GM12878 (cell line): ENCODE measurements around the gene RTEL1. TPM values are rescaled to one million over a fixed set of nuclear protein-coding genes. Genes with fewer than 3 reads are reported as not detected.

Source experiments
- ATAC-seq: fragments of 200-7000 bp; cut with Tn5 transposase; 3 replicates; pipeline ENCODE4 v1.9.1; 2020; ENCODE audit warnings: mild to moderate bottlenecking, moderate library complexity
- BruUV-seq: library from RNA; stranded (reverse); fragments of 400-500 nt; replicated peaks from 2 replicates; lab custom pipeline; 2021; lab: Mats Ljungman, UMichigan
- CTCF ChIA-PET: fragments of 300-600 bp; sonication (Branson Sonifier 250); formaldehyde crosslinking; extraction: SDS; loops from one replicate; lab custom pipeline; 2021; ENCODE audit warnings: inconsistent platforms; lab: Yijun Ruan, JAX
- POLR2A ChIA-PET: fragments of 350-600 bp; formaldehyde crosslinking; extraction: SDS; loops from one replicate; lab custom pipeline; 2021; ENCODE audit warnings: inconsistent platforms; lab: Charles Lee
- RAD21 ChIA-PET: fragments of 300-600 bp; sonication (Branson Sonifier 250); formaldehyde crosslinking; loops from one replicate; lab custom pipeline; 2023; ENCODE audit warnings: antibody characterized with exemption; ENCODE audit not compliant: unreplicated experiment; lab: Charles Lee
- SMC1A ChIA-PET: fragments of 300-600 bp; sonication (Branson Sonifier 250); formaldehyde crosslinking; loops from one replicate; lab custom pipeline; 2023; ENCODE audit not compliant: unreplicated experiment, uncharacterized antibody; lab: Charles Lee
- DNase-seq: peaks from one replicate; pipeline ENCODE4 v3.0.0-alpha.2; 2011; ENCODE audit warnings: low read depth, low spot score
- FAIRE-seq: peaks from 3 replicates; lab custom pipeline; 2011; peaks lifted over from hg19 to GRCh38; lab: Jason Lieb, UNC
- H2AFZ ChIP-seq: 2 replicates; pipeline ENCODE4 v1.6.0; 2011; ENCODE audit warnings: low read depth, low read length, control low read depth; ENCODE audit not compliant: control insufficient read depth
- H3K27ac ChIP-seq: 2 replicates; pipeline ENCODE4 v1.5.1; 2011; ENCODE audit warnings: control low read depth; ENCODE audit not compliant: control insufficient read depth, insufficient read depth
- H3K27me3 ChIP-seq, 2 experiments: replicated peaks in 1 of 2; 2 replicates each; pipeline versions ENCODE4 v1.6.0 to v1.6.1; 2011; ENCODE audit warnings: low read length in 1 of 2; ENCODE audit not compliant: control insufficient read depth in 2 of 2, insufficient read depth in 2 of 2
- H3K36me3 ChIP-seq, 2 experiments: 2 replicates each; pipeline ENCODE4 v1.5.1; 2011; ENCODE audit warnings: low read length in 1 of 2; ENCODE audit not compliant: control insufficient read depth in 2 of 2, insufficient read depth in 2 of 2
- H3K4me1 ChIP-seq: 2 replicates; pipeline ENCODE4 v1.6.1; 2011; ENCODE audit warnings: mild to moderate bottlenecking, low read length, moderate library complexity, mixed read lengths; ENCODE audit not compliant: control insufficient read depth, insufficient read depth
- H3K4me2 ChIP-seq: 2 replicates; pipeline ENCODE4 v1.6.0; 2011; ENCODE audit warnings: control low read depth; ENCODE audit not compliant: control insufficient read depth, insufficient read depth
- H3K4me3 ChIP-seq: fragments of 200-600 bp; sonication (generic); 2 replicates; pipeline ENCODE4 v1.5.1; 2016
- H3K79me2 ChIP-seq: 2 replicates; pipeline ENCODE4 v1.6.0; 2011; ENCODE audit warnings: low read length; ENCODE audit not compliant: control insufficient read depth, insufficient read depth
- H3K9ac ChIP-seq: 2 replicates; pipeline ENCODE4 v1.8.0; 2011; ENCODE audit warnings: low read length, control low read depth, mixed read lengths; ENCODE audit not compliant: control insufficient read depth, insufficient read depth
- H3K9me3 ChIP-seq: replicated peaks from 3 replicates; pipeline ENCODE4 v1.5.1; 2011; ENCODE audit warnings: mild to moderate bottlenecking, low read length; ENCODE audit not compliant: control insufficient read depth, insufficient read depth
- H4K20me1 ChIP-seq: 2 replicates; pipeline ENCODE4 v1.6.0; 2011; ENCODE audit not compliant: control insufficient read depth, insufficient read depth
- BACH1 ChIP-seq: fragments of 450-650 bp; IDR thresholded peaks from 2 replicates; pipeline ENCODE4 v1.6.1; 2017; ENCODE audit warnings: mild to moderate bottlenecking, borderline replicate concordance
- CBFB ChIP-seq: IDR thresholded peaks from 2 replicates; pipeline ENCODE4 v1.6.1; 2016; ENCODE audit warnings: antibody characterized with exemption, low read depth
- CREB1 ChIP-seq: IDR thresholded peaks from 2 replicates; pipeline ENCODE4 v1.6.1; 2012; ENCODE audit warnings: low read depth, mild to moderate bottlenecking, inconsistent platforms
- FOS ChIP-seq: IDR thresholded peaks from 3 replicates; pipeline ENCODE4 v1.6.1; 2011; ENCODE audit warnings: borderline replicate concordance; ENCODE audit not compliant: insufficient read length; ENCODE audit errors: extremely low read depth
- HDAC6 ChIP-seq: fragments of 200-600 bp; sonication (generic); IDR thresholded peaks from one replicate; pipeline ENCODE4 v1.8.0; 2017; ENCODE audit warnings: antibody characterized with exemption; ENCODE audit not compliant: unreplicated experiment
- IKZF2 ChIP-seq, 2 experiments: fragments of 450-650 bp; IDR thresholded peaks; 2 replicates each; pipeline ENCODE4 v1.6.1; 2017; ENCODE audit warnings: mild to moderate bottlenecking in 2 of 2, moderate library complexity in 2 of 2
- IRF4 ChIP-seq: IDR thresholded peaks from 2 replicates; pipeline ENCODE4 v1.6.1; 2011; ENCODE audit warnings: low read depth, low read length
- KAT2A ChIP-seq: conservative IDR thresholded peaks from 2 replicates; pipeline ENCODE4 v1.6.1; 2011; ENCODE audit warnings: low read depth, low read length; ENCODE audit not compliant: control insufficient read depth
- MTA2 ChIP-seq: fragments of 450-650 bp; IDR thresholded peaks from 2 replicates; pipeline ENCODE4 v1.6.1; 2016; ENCODE audit warnings: low read depth, mild to moderate bottlenecking, moderate library complexity
- RAD51 ChIP-seq: fragments of 450-650 bp; IDR thresholded peaks from 2 replicates; pipeline ENCODE4 v1.6.1; 2016; ENCODE audit warnings: moderate library complexity, mild to moderate bottlenecking, inconsistent platforms
- RCOR1 ChIP-seq: conservative IDR thresholded peaks from 2 replicates; pipeline ENCODE4 v1.6.1; 2012; ENCODE audit warnings: low read depth, low read length, improper control_type of control experiment
- RELA ChIP-seq: fragments of 450-650 bp; IDR thresholded peaks from 2 replicates; pipeline ENCODE4 v1.8.0; 2014; ENCODE audit warnings: borderline replicate concordance; ENCODE audit not compliant: partially characterized antibody
- SMAD5 ChIP-seq: IDR thresholded peaks from 2 replicates; pipeline ENCODE4 v1.6.1; 2016; ENCODE audit warnings: antibody characterized with exemption, low read depth
- ZNF207 ChIP-seq: fragments of 450-650 bp; IDR thresholded peaks from 2 replicates; pipeline ENCODE4 v1.6.1; 2014; ENCODE audit warnings: antibody characterized with exemption, mild to moderate bottlenecking, borderline replicate concordance
- ZNF217 ChIP-seq: fragments of 450-650 bp; IDR thresholded peaks from 2 replicates; pipeline ENCODE4 v1.6.1; 2017; ENCODE audit warnings: antibody characterized with exemption, mild to moderate bottlenecking
- WGBS: methylation state at CpG from one replicate; pipeline ENCODE4 v1.1.6; 2016; ENCODE audit warnings: low lambda C conversion rate; ENCODE audit not compliant: insufficient replicate concordance, insufficient coverage; ENCODE audit errors: missing lambda C conversion rate; 5-methylcytosine and 5-hydroxymethylcytosine counted together
- in situ Hi-C: fragments of 300-500 bp; cut with MboI; formaldehyde crosslinking; loops from 9 replicates; pipeline ENCODE4 v1.14.3; 2018; ENCODE audit warnings: mixed read lengths
- intact Hi-C: fragments of 100-400 bp; cut with micrococcal nuclease; formaldehyde crosslinking; loops from one replicate; pipeline ENCODE4 v1.14.2; 2022; ENCODE audit not compliant: unreplicated experiment
- polyA plus RNA-seq, 11 experiments: library from polyadenylated mRNA; depleted of rRNA in 4 of 11; unstranded in 6 of 11; stranded (reverse) in 5 of 11; fragments of >200 nt; fragmentation: Nextera tagmentation in 4 of 11; fragmentation: Illumina TruSeq in 1 of 11; extraction: Ambion mirVana in 4 of 11; extraction: Trizol in 1 of 11; gene quantifications; 1 replicate in 1 of 11; 2 replicates in 10 of 11; pipeline versions ENCODE4 v1.2.1 to v1.2.3, GENCODE V29; 2011 to 2016; ENCODE audit warnings: inconsistent platforms in 2 of 11, missing spikeins in 2 of 11, low read depth in 1 of 11
- total RNA-seq, 4 experiments: library from RNA; depleted of rRNA in 3 of 4; stranded (reverse); fragments of >200 nt in 3 of 4; fragmentation: Illumina TruSeq in 1 of 4; extraction: Trizol in 1 of 4; gene quantifications; 2 replicates each; pipeline versions ENCODE4 v1.2.1 to v1.2.3, GENCODE V29; 2013 to 2021
- TF ChIP-seq, protein P1 (sequence below): fragments of 450-650 bp; conservative IDR thresholded peaks from 2 replicates; pipeline ENCODE4 v1.6.1; 2017; ENCODE audit warnings: mild to moderate bottlenecking, moderate library complexity
- TF ChIP-seq, protein P2 (sequence below): IDR thresholded peaks from 2 replicates; pipeline ENCODE4 v1.6.1; 2012; ENCODE audit warnings: low read depth, low read length, improper control_type of control experiment
- TF ChIP-seq, protein P3 (sequence below): IDR thresholded peaks from 2 replicates; pipeline ENCODE4 v1.6.1; 2011; ENCODE audit warnings: borderline replicate concordance, low read depth, mild to moderate bottlenecking, moderate library complexity, low read length; ENCODE audit not compliant: insufficient read depth, poor library complexity, severe bottlenecking

The RTEL1 gene
- total and polyA plus RNA-seq, 10 of the 15 experiments (the other 5 are each of a cell fraction or from before 2014, with no cell fraction given): 0.40 to 37.2 (median 15.6) TPM; not detected in 1

GRCh38 chr20:63639093-63639975 is 18.8 kb upstream of the RTEL1 start (continued):
- no peak for TF ChIP-seq CBFB
- TF ChIP-seq FOS: no peak
- TF ChIP-seq RCOR1: no peak
- TF ChIP-seq CREB1: no peak
- TF ChIP-seq SMAD5: no peak
- no peak for TF ChIP-seq RELA
- no peak for TF ChIP-seq ZNF207
- no peak for TF ChIP-seq KAT2A
- no peak for TF ChIP-seq RAD51

DNA sequence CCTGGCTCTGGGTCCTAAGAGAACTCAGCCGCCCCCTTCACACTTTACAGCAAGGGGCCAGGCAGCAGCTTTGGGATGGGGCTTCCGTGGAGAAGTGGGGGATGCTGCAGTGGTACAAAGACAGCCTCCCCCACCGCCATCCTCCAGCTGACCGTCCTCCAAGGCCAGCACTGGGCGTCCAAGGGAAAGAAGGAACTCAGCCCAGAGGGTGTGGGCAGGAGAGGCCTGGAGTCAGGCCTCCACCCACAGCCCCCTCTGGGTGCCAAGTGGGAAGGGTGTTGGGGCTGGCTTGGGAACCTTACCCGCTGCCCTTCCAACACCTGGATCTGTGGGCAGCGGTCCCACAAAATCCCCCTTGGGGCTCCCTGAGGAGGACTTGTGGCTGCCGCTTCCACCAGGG is 18.0 kb upstream of the RTEL1 start:
- ChIA-PET CTCF (no interaction called here), SMC1A (no interaction called here), POLR2A (no interaction called here), RAD21 (interaction anchor here (1.1 kb wide), 1 partner anchor 103 kb away, joined by 3 read pairs; the partner anchor contains the start of gene PTK6)
- intact Hi-C loops (no loop called here), in situ Hi-C loops (no loop called here)
- 0 out of 2 replicates have a peak overlapping the region, but pooled peaks have one; percentile 44 for H3K4me3 ChIP-seq
- H3K27me3 ChIP-seq: no peaks in the 10 kb centered on the region; a peak in 1 of 4 replicates
- DNase-seq (no peak), ATAC-seq (no peak), FAIRE-seq (no peak)
- H3K9ac ChIP-seq: no peak overlapping the region
- no peaks in the 10 kb centered on the region for H4K20me1 ChIP-seq
- 65% methylated on average over 8 of the region's 8 CpGs for WGBS
- H3K79me2 ChIP-seq: peaks cover 1% of the 10 kb centered on the region; the same call in 1 of the 2 replicates
- H3K4me1 ChIP-seq: peaks cover 29% of the 10 kb centered on the region
- H3K27ac ChIP-seq: no peak overlapping the region; the same call in 1 of the 2 replicates
- H3K4me2 ChIP-seq: peak overlapping the region; percentile 66
- BruUV-seq: no TSS peak
- H3K9me3 ChIP-seq: no peaks in the 10 kb centered on the region
- no peaks in the 10 kb centered on the region for H3K36me3 ChIP-seq
- no peak overlapping the region for H2AFZ ChIP-seq
- TF ChIP-seq, protein P1, sequence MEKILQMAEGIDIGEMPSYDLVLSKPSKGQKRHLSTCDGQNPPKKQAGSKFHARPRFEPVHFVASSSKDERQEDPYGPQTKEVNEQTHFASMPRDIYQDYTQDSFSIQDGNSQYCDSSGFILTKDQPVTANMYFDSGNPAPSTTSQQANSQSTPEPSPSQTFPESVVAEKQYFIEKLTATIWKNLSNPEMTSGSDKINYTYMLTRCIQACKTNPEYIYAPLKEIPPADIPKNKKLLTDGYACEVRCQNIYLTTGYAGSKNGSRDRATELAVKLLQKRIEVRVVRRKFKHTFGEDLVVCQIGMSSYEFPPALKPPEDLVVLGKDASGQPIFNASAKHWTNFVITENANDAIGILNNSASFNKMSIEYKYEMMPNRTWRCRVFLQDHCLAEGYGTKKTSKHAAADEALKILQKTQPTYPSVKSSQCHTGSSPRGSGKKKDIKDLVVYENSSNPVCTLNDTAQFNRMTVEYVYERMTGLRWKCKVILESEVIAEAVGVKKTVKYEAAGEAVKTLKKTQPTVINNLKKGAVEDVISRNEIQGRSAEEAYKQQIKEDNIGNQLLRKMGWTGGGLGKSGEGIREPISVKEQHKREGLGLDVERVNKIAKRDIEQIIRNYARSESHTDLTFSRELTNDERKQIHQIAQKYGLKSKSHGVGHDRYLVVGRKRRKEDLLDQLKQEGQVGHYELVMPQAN: no peak
- no peak for TF ChIP-seq IKZF2 (IDR thresholded peaks at IDR 0.05)
- TF ChIP-seq BACH1: no peak
- no peak for TF ChIP-seq IRF4
- TF ChIP-seq ZNF217: no peak
- TF ChIP-seq HDAC6: no peak
- TF ChIP-seq, protein P2, sequence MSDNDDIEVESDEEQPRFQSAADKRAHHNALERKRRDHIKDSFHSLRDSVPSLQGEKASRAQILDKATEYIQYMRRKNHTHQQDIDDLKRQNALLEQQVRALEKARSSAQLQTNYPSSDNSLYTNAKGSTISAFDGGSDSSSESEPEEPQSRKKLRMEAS: no peak
- TF ChIP-seq, protein P3, sequence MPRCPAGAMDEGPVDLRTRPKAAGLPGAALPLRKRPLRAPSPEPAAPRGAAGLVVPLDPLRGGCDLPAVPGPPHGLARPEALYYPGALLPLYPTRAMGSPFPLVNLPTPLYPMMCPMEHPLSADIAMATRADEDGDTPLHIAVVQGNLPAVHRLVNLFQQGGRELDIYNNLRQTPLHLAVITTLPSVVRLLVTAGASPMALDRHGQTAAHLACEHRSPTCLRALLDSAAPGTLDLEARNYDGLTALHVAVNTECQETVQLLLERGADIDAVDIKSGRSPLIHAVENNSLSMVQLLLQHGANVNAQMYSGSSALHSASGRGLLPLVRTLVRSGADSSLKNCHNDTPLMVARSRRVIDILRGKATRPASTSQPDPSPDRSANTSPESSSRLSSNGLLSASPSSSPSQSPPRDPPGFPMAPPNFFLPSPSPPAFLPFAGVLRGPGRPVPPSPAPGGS: no peak
- TF ChIP-seq MTA2: no peak
